Measurements from ENCODE around the gene CHST8.

Gene CHST8

DNA sequence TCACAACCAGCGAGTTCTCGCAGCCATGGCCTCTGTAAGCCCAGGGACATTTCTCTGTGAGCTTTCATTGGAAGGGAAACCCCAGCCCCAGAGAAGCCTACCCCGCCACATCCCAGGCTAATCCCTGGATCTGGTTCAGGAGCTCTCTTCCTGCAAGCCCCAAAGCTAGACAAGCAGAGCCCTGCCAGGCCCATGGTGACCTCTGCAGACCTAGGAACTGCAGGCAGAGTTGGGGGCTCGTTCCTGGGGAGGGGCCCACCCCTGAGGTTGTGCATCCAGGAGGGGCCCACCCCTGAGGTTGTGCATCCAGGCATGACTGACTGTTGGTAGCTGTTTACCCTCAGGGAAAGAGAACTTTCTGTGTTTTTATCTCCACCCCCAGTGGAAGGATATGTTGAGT lies 196.7 kb downstream of the CHST8 start:
- no peak for DNase-seq

DNA sequence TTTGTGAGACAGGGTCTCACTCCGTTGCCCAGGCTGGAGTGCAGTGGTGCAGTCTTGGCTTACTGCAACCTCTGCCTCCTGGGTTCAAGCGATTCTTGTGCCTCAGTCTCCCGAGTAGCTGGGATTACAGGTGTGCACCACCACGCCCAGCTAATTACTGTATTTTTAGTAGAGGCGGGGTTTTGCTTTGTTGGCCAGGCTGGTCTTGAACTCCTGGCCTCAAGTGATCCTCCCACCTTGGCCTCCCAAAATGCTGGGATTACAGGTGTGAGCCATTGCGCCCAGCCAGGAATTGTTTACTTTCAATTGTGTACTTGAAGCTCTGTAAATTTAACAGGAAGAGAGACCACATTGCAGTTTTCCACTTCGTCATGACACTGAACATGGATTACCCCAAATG lies 197.3 kb downstream of the CHST8 start:
- peak in 1 of 2 donors; percentile 33 for DNase-seq

DNA sequence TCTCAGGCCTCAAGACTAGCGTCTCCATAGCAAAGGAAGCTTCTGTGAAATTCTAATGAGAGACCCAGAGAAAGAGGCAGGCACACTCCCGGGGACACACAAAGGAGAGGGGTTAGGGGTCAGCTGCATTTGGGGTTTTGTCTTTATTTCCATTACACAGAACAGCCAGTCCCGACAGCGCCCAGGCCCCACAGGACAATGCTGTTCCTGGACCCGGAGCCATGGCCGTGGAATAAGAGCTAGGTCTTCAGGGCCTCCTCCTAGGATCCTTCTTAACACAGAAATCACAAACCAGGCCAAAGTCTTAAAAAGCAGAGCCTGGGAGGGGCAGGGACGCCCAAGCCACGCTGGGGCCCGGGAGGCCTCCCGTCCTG lies 197.7 kb downstream of the CHST8 start:
- DNase-seq: no peak

DNA sequence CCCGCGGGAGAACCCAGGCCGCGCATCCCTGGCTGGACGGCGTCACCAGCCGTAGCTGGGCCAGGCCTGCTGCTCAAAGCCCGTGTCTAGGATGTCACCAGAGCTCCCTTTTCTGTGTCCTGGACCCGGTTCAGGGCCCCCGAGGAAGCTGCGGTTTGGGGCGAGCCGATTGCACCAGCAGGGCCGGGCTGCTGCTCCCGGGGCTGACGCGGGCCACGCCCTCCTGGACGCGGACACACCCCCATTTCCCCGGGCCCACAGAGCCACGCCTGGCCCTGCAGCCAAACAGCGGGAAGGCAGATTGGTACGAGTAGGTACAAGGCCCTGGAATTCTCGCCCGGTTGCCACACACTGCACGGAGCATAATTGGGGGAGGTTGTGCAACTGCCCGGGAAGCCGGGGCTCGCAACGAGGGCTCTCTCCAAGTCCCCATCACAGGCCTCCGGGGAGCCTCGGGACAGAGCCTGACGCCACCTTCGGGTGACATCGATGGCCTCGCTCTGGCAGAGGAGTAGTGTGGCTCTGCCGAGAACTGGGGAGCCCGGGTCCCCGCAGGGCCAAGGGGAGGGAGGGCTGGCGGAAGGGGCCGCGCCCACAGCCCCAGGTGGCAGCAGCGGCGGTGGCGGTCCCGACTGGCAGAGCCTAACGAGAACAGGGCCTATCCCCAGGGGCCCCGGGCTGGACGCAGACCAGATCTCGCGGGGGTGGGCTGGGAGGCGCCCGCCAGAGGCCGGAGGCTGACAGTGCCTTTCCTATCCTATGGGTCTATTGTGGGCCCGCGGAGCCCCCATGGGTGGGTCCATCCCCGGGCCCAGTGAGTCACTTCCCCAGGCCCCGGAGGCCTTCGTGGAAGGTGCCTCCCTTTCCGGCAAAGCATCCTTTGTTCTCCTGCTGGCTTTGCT lies 198.4 kb downstream of the CHST8 start:
- DNase-seq: peak; percentile 70 to 88

DNA sequence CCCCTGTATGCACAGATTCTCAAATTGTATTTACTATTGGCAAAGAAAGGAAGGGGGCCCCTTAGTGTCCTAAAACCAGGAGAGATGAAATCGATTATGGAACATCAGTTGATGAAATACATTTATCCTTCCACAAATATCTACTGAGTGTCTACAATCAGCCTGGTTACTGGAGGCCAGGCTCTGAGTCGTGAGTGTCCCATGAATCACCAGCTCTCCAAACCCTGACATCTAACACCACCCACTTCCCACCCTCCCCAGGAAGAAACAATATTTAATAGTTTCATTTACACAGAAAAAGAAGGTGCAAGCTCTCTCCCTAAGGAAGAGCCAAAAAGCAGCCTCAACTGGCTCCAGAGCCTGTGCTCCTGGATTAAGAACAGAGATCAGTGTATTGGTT lies 200.1 kb downstream of the CHST8 start:
- DNase-seq: no peak

Measured in inflammatory macrophage treated with lipopolysaccharide for 1 hour (primary cell).